Endothelial cell of umbilical vein (primary cell): ENCODE results near the gene CEMIP.

Source experiments
- CTCF ChIP-seq, 2 donors: IDR thresholded peaks; 1 replicate in 1 of 2; 2 replicates in 1 of 2; pipeline ENCODE4 v1.5.1; 2011; ENCODE audit warnings: low read length in 2 of 2, mild to moderate bottlenecking in 2 of 2, moderate library complexity in 2 of 2, control low read depth in 1 of 2, inconsistent platforms in 1 of 2, low read depth in 1 of 2; ENCODE audit not compliant: insufficient read depth in 1 of 2; ENCODE audit errors: extremely low read depth in 1 of 2
- EZH2 ChIP-seq: IDR thresholded peaks from 2 replicates; pipeline ENCODE4 v1.6.1; 2012; ENCODE audit warnings: borderline replicate concordance, low read depth, mild to moderate bottlenecking, moderate library complexity, low read length, inconsistent platforms; ENCODE audit not compliant: severe bottlenecking
- MYC ChIP-seq: IDR thresholded peaks from one replicate; pipeline ENCODE4 v1.6.1; 2011; ENCODE audit warnings: mild to moderate bottlenecking, low read depth, low read length
- POLR2AphosphoS5 ChIP-seq: IDR thresholded peaks from 2 replicates; pipeline ENCODE4 v1.6.1; 2012; ENCODE audit warnings: low read depth, mild to moderate bottlenecking, control low read depth, low read length, moderate library complexity; ENCODE audit not compliant: insufficient read depth

- no peak for TF ChIP-seq CTCF (IDR thresholded peaks at IDR 0.05; ENCODE audit: extremely low read depth in 1 of 2, insufficient read depth in 1 of 2, low read depth in 1 of 2, low read length in 2 of 2)
- no peak for TF ChIP-seq EZH2
- TF ChIP-seq MYC, result no peak
- no peak for TF ChIP-seq POLR2AphosphoS5
Measured at GRCh38 chr15:80830677-80831076, 51.5 kb downstream of the CEMIP start.
